HFFc6 (cell line): ENCODE measurements around the gene CPED1. TPM values are rescaled to one million over a fixed set of nuclear protein-coding genes. Genes with fewer than 3 reads are reported as not detected.
"Not testable (repeated sequence)": the region's sequence is repeated elsewhere in the genome, so short reads cannot be mapped to it uniquely, and the experiment has no call there.

Experiments
- DNase-seq: peaks from one replicate; pipeline ENCODE4 v3.0.0-alpha.2; 2018
- H3K27ac Mint-ChIP-seq: 2 replicates; pipeline ENCODE4 v1.8.0; 2020; ENCODE audit warnings: mild to moderate bottlenecking, mixed read lengths
- H3K27me3 Mint-ChIP-seq: 2 replicates; pipeline ENCODE4 v1.8.0; 2021; ENCODE audit warnings: mild to moderate bottlenecking, moderate library complexity, mixed read lengths; ENCODE audit not compliant: insufficient read depth
- H3K36me3 Mint-ChIP-seq: 2 replicates; pipeline ENCODE4 v1.8.0; 2021; ENCODE audit warnings: low read depth, mixed read lengths
- H3K4me1 Mint-ChIP-seq: 2 replicates; pipeline ENCODE4 v1.8.0; 2020; ENCODE audit warnings: low read depth, mixed read lengths
- H3K4me3 Mint-ChIP-seq: 2 replicates; pipeline ENCODE4 v1.8.0; 2020; ENCODE audit warnings: mild to moderate bottlenecking, moderate library complexity, mixed read lengths
- H3K9me3 Mint-ChIP-seq: 2 replicates; pipeline ENCODE4 v1.8.0; 2020; ENCODE audit warnings: mild to moderate bottlenecking, mixed read lengths
- CTCF ChIP-seq: fragments of 200-600 bp; sonication (generic); IDR thresholded peaks from 2 replicates; pipeline ENCODE4 v1.5.0; 2021; ENCODE audit warnings: antibody characterized with exemption, mild to moderate bottlenecking
- total RNA-seq, 6 experiments: library from RNA; stranded (reverse); fragmentation: NEBNext Ultra II Directional; extraction: Animal tissue kit (Norgen Biotek cat#: 25700); gene quantifications; 2 replicates in 1 of 6; 3 replicates in 5 of 6; pipeline ENCODE4 v1.2.3, GENCODE V29; 2021

CPED1 gene
- total RNA-seq, 6 experiments from 2014 or later, result 85.0 to 112 (median 95.9) TPM

- Mint-ChIP-seq H3K27ac (peak overlapping the region; percentile 11; the same call in 1 of the 2 replicates), H3K9me3 (peaks cover 17% of the 10 kb centered on the region), H3K4me3 (peak overlapping the region; percentile 31; the same call in 1 of the 2 replicates), H3K36me3 (peaks cover 12% of the 10 kb centered on the region; the same call in 1 of the 2 replicates), H3K27me3 (peaks cover 3% of the 10 kb centered on the region), H3K4me1 (peaks cover 26% of the 10 kb centered on the region)
- no peak for TF ChIP-seq CTCF
- no peak for DNase-seq
Observed at GRCh38 chr7:121313793-121314676, 325.5 kb downstream of the CPED1 start.

GRCh38 chr7:121315170-121315569 is 326.7 kb downstream of the CPED1 start:
- Mint-ChIP-seq H3K4me1 (peaks cover 30% of the 10 kb centered on the region), H3K9me3 (peaks cover 11% of the 10 kb centered on the region)
- DNase-seq, H3K36me3 Mint-ChIP-seq, H3K27ac Mint-ChIP-seq, H3K27me3 Mint-ChIP-seq, H3K4me3 Mint-ChIP-seq: not testable (repeated sequence)

GRCh38 chr7:121322460-121322859 is 333.9 kb downstream of the CPED1 start:
- Mint-ChIP-seq H3K36me3 (no peaks in the 10 kb centered on the region), H3K9me3 (no peaks in the 10 kb centered on the region), H3K27ac (no peak overlapping the region), H3K4me3 (no peak overlapping the region), H3K4me1 (peaks cover 11% of the 10 kb centered on the region; the same call in 1 of the 2 replicates), H3K27me3 (peaks cover 3% of the 10 kb centered on the region)
- TF ChIP-seq CTCF, result no peak
- DNase-seq, result no peak

- no peaks in the 10 kb centered on the region for H3K36me3 Mint-ChIP-seq
- H3K4me3 Mint-ChIP-seq, result no peak overlapping the region
- no peak for DNase-seq
- H3K27ac Mint-ChIP-seq, result no peak overlapping the region
- peaks cover 4% of the 10 kb centered on the region for H3K27me3 Mint-ChIP-seq
- peaks cover 17% of the 10 kb centered on the region; the same call in 1 of the 2 replicates for H3K4me1 Mint-ChIP-seq
- H3K9me3 Mint-ChIP-seq, result no peaks in the 10 kb centered on the region
- TF ChIP-seq CTCF, result no peak
Observed at GRCh38 chr7:121323515-121324302, 335.2 kb downstream of the CPED1 start.

GRCh38 chr7:121327671-121328070 is 339.2 kb downstream of the CPED1 start:
- H3K36me3 Mint-ChIP-seq, result no peaks in the 10 kb centered on the region
- H3K4me3 Mint-ChIP-seq, result no peak overlapping the region
- no peak for DNase-seq
- no peak for TF ChIP-seq CTCF
- H3K27me3 Mint-ChIP-seq, result peaks cover 17% of the 10 kb centered on the region; the same call in 1 of the 2 replicates
- no peaks in the 10 kb centered on the region for H3K9me3 Mint-ChIP-seq
- H3K4me1 Mint-ChIP-seq, result peaks cover 30% of the 10 kb centered on the region
- H3K27ac Mint-ChIP-seq, result no peak overlapping the region
